WTC11 (cell line): ENCODE data around the gene GPR183. TPM values are rescaled to one million over a fixed set of nuclear protein-coding genes. Genes with fewer than 3 reads are reported as not detected.

Experiments
- ATAC-seq: fragments of 200-7000 bp; cut with Tn5 transposase; 2 replicates; pipeline ENCODE4 v1.10.0; 2021; ENCODE audit warnings: mild to moderate bottlenecking, moderate library complexity
- Bru-seq: library from RNA; stranded (reverse); fragments of 400-500 nt; gene quantifications from one replicate; lab custom pipeline; 2021; lab: Mats Ljungman, UMichigan
- CTCF ChIA-PET: fragments of 300-600 bp; sonication (Branson Sonifier 250); formaldehyde crosslinking; loops from one replicate; lab custom pipeline; 2021; ENCODE audit warnings: antibody characterized with exemption; lab: Charles Lee
- POLR2A ChIA-PET: fragments of 350-600 bp; sonication (Branson Sonifier 250); formaldehyde crosslinking; loops from one replicate; lab custom pipeline; 2021; ENCODE audit warnings: antibody characterized with exemption; lab: Charles Lee
- DNase-seq: peaks from one replicate; pipeline ENCODE4 v3.0.0; 2021; ENCODE audit warnings: low spot score
- H3K27ac Mint-ChIP-seq: 2 replicates; pipeline ENCODE4 v1.8.0; 2021; ENCODE audit warnings: mixed read lengths
- H3K27me3 Mint-ChIP-seq: 2 replicates; pipeline ENCODE4 v1.8.0; 2021; ENCODE audit warnings: low read depth, mild to moderate bottlenecking, moderate library complexity, mixed read lengths
- H3K36me3 Mint-ChIP-seq: 2 replicates; pipeline ENCODE4 v1.8.0; 2021; ENCODE audit warnings: mixed read lengths
- H3K4me1 Mint-ChIP-seq: 2 replicates; pipeline ENCODE4 v1.8.0; 2022; ENCODE audit warnings: mixed read lengths
- H3K4me3 Mint-ChIP-seq: 2 replicates; pipeline ENCODE4 v1.8.0; 2021; ENCODE audit warnings: mild to moderate bottlenecking, moderate library complexity, mixed read lengths
- H3K9me3 Mint-ChIP-seq: 2 replicates; pipeline ENCODE4 v1.8.0; 2021; ENCODE audit warnings: mixed read lengths
- AFF4 ChIP-seq: sonication (generic); formaldehyde crosslinking; IDR thresholded peaks from 2 replicates; pipeline ENCODE4 v1.8.1; 2023; ENCODE audit warnings: mild to moderate bottlenecking, missing genetic modification reagents, borderline replicate concordance
- ATF1 ChIP-seq: sonication (generic); formaldehyde crosslinking; IDR thresholded peaks from 2 replicates; pipeline ENCODE4 v1.8.1; 2023; ENCODE audit warnings: mild to moderate bottlenecking, moderate library complexity, missing genetic modification reagents
- CREB1 ChIP-seq: sonication (generic); formaldehyde crosslinking; IDR thresholded peaks from 2 replicates; pipeline ENCODE4 v1.8.0; 2023; ENCODE audit warnings: mild to moderate bottlenecking, missing genetic modification reagents
- ERG ChIP-seq: fragments of 250-450 bp; sonication (Bioruptor Pico); IDR thresholded peaks from 2 replicates; pipeline ENCODE4 v1.8.0; 2021; ENCODE audit warnings: mild to moderate bottlenecking
- GRHL2 ChIP-seq: fragments of 250-450 bp; sonication (Bioruptor Pico); IDR thresholded peaks from 2 replicates; pipeline ENCODE4 v1.8.0; 2022; ENCODE audit warnings: mild to moderate bottlenecking, moderate library complexity; ENCODE audit not compliant: insufficient replicate concordance, severe bottlenecking
- GTF2I ChIP-seq: fragments of 250-450 bp; sonication (Bioruptor Pico); conservative IDR thresholded peaks from 2 replicates; pipeline ENCODE4 v1.4.0; 2021; ENCODE audit warnings: mild to moderate bottlenecking
- IRF2 ChIP-seq: sonication (generic); formaldehyde crosslinking; IDR thresholded peaks from 2 replicates; pipeline ENCODE4 v1.8.0; 2022; ENCODE audit warnings: low read depth, missing genetic modification reagents, borderline replicate concordance
- JAZF1 ChIP-seq: fragments of 250-450 bp; sonication (Bioruptor Pico); IDR thresholded peaks from 2 replicates; pipeline ENCODE4 v1.9.0; 2021; ENCODE audit warnings: moderate library complexity, mild to moderate bottlenecking, inconsistent platforms
- NFE2L1 ChIP-seq: sonication (generic); formaldehyde crosslinking; IDR thresholded peaks from 2 replicates; pipeline ENCODE4 v1.8.1; 2023; ENCODE audit warnings: missing genetic modification reagents
- NR2C2 ChIP-seq: sonication (generic); formaldehyde crosslinking; IDR thresholded peaks from 2 replicates; pipeline ENCODE4 v1.8.0; 2022; ENCODE audit warnings: mild to moderate bottlenecking, missing genetic modification reagents
- PRRX2 ChIP-seq: fragments of 250-450 bp; sonication (Bioruptor Pico); IDR thresholded peaks from 2 replicates; pipeline ENCODE4 v1.8.0; 2021; ENCODE audit warnings: mild to moderate bottlenecking
- TEAD1 ChIP-seq: sonication (generic); formaldehyde crosslinking; IDR thresholded peaks from 2 replicates; pipeline ENCODE4 v1.8.0; 2022; ENCODE audit warnings: mild to moderate bottlenecking, missing genetic modification reagents
- TP53 ChIP-seq: sonication (generic); formaldehyde crosslinking; IDR thresholded peaks from 2 replicates; pipeline ENCODE4 v1.8.1; 2023; ENCODE audit warnings: mild to moderate bottlenecking, missing genetic modification reagents
- ZBTB21 ChIP-seq: sonication (generic); formaldehyde crosslinking; IDR thresholded peaks from 2 replicates; pipeline ENCODE4 v1.8.1; 2023; ENCODE audit warnings: mild to moderate bottlenecking, missing genetic modification reagents, borderline replicate concordance
- ZNF263 ChIP-seq: sonication (generic); formaldehyde crosslinking; IDR thresholded peaks from 2 replicates; pipeline ENCODE4 v1.8.1; 2022; ENCODE audit warnings: low read depth, mild to moderate bottlenecking, moderate library complexity, missing genetic modification reagents
- ZNF396 ChIP-seq: fragments of 250-450 bp; sonication (Bioruptor Pico); IDR thresholded peaks from 2 replicates; pipeline ENCODE4 v1.8.0; 2021; ENCODE audit warnings: mild to moderate bottlenecking, moderate library complexity, borderline replicate concordance
- long read RNA-seq, 3 experiments: library from RNA in 1 of 3; library from capped mRNA in 1 of 3; library from polyadenylated mRNA in 1 of 3; unstranded in 2 of 3; stranded (forward) in 1 of 3; transcript quantifications; one replicate each; pipeline ENCODE4 v2.0.0, GENCODE V29; 2021
- total RNA-seq: library from RNA; stranded (reverse); gene quantifications from 3 replicates; pipeline ENCODE4 v1.2.3, GENCODE V29; 2021
- TF ChIP-seq, protein P1 (sequence below): sonication (generic); formaldehyde crosslinking; IDR thresholded peaks from 2 replicates; pipeline ENCODE4 v1.8.0; 2023; ENCODE audit warnings: missing genetic modification reagents, mild to moderate bottlenecking, borderline replicate concordance
- TF ChIP-seq, protein P2 (sequence below): sonication (generic); formaldehyde crosslinking; IDR thresholded peaks from 2 replicates; pipeline ENCODE4 v1.8.1; 2022; ENCODE audit warnings: mild to moderate bottlenecking, missing genetic modification reagents, moderate library complexity, borderline replicate concordance

The GPR183 gene
- total RNA-seq (0.13 to 0.14 TPM in 2 of 3 replicates, not detected in the other), Bru-seq, nascent RNA (percentile 6 among the genes with signal in this experiment)
- long read RNA-seq, experiment 1 = 0 reads
- long read RNA-seq, experiment 2 = 0 reads
- long read RNA-seq, experiment 3 = 0 reads

DNA sequence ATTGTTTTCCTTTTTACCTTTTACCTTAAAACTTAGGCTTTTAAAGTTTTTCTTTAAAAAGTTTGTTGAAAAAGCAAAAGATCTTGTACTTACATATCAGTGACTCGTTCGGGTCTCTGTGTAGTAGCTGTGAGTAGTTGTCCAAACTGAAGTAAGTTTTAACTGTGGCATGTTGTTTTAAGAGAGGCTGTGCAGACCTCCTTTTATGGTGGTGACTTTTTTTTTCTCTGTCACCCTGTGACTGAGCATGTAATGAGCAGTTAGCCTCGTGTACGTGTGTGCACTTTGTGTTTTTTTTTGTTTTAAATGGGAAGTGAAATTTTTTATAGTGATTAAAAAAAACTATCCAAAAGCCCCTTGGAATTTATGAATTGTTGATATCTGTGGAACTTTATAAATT is at the start of gene GPR183:
GPR183 (minus strand) TSS at position 153 of the 400 bp plus-strand sequence. CDS start 11,254 bp downstream, outside the sequence.
- H3K36me3 Mint-ChIP-seq = peaks cover 5% of the 10 kb centered on the region
- no peak for TF ChIP-seq ZBTB21 (CRISPR knock-in tag)
- no peak for TF ChIP-seq NR2C2 (CRISPR knock-in tag)
- no peak for TF ChIP-seq CREB1 (CRISPR knock-in tag)
- no peak for TF ChIP-seq NFE2L1 (CRISPR knock-in tag)
- TF ChIP-seq AFF4 (CRISPR knock-in tag) = no peak
- no peak for TF ChIP-seq ZNF396 (CRISPR knock-in tag)
- TF ChIP-seq, protein P1, sequence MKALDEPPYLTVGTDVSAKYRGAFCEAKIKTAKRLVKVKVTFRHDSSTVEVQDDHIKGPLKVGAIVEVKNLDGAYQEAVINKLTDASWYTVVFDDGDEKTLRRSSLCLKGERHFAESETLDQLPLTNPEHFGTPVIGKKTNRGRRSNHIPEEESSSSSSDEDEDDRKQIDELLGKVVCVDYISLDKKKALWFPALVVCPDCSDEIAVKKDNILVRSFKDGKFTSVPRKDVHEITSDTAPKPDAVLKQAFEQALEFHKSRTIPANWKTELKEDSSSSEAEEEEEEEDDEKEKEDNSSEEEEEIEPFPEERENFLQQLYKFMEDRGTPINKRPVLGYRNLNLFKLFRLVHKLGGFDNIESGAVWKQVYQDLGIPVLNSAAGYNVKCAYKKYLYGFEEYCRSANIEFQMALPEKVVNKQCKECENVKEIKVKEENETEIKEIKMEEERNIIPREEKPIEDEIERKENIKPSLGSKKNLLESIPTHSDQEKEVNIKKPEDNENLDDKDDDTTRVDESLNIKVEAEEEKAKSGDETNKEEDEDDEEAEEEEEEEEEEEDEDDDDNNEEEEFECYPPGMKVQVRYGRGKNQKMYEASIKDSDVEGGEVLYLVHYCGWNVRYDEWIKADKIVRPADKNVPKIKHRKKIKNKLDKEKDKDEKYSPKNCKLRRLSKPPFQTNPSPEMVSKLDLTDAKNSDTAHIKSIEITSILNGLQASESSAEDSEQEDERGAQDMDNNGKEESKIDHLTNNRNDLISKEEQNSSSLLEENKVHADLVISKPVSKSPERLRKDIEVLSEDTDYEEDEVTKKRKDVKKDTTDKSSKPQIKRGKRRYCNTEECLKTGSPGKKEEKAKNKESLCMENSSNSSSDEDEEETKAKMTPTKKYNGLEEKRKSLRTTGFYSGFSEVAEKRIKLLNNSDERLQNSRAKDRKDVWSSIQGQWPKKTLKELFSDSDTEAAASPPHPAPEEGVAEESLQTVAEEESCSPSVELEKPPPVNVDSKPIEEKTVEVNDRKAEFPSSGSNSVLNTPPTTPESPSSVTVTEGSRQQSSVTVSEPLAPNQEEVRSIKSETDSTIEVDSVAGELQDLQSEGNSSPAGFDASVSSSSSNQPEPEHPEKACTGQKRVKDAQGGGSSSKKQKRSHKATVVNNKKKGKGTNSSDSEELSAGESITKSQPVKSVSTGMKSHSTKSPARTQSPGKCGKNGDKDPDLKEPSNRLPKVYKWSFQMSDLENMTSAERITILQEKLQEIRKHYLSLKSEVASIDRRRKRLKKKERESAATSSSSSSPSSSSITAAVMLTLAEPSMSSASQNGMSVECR (CRISPR knock-in tag) = no peak
- TF ChIP-seq, protein P2, sequence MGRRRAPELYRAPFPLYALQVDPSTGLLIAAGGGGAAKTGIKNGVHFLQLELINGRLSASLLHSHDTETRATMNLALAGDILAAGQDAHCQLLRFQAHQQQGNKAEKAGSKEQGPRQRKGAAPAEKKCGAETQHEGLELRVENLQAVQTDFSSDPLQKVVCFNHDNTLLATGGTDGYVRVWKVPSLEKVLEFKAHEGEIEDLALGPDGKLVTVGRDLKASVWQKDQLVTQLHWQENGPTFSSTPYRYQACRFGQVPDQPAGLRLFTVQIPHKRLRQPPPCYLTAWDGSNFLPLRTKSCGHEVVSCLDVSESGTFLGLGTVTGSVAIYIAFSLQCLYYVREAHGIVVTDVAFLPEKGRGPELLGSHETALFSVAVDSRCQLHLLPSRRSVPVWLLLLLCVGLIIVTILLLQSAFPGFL = no peak
- TF ChIP-seq, all 79 proteins: peak for 0
- peak within 1 kb of the TSS; percentile 51 for H3K27ac Mint-ChIP-seq
- ChIA-PET POLR2A (no interaction called here), CTCF (no interaction called here)
- H3K4me3 Mint-ChIP-seq = no peak within 1 kb of the TSS
- ATAC-seq (no peak), DNase-seq (no peak)
- H3K4me1 Mint-ChIP-seq = peaks cover 10% of the 10 kb centered on the region
- H3K9me3 Mint-ChIP-seq = no peaks in the 10 kb centered on the region
- no peaks in the 10 kb centered on the region for H3K27me3 Mint-ChIP-seq

DNA sequence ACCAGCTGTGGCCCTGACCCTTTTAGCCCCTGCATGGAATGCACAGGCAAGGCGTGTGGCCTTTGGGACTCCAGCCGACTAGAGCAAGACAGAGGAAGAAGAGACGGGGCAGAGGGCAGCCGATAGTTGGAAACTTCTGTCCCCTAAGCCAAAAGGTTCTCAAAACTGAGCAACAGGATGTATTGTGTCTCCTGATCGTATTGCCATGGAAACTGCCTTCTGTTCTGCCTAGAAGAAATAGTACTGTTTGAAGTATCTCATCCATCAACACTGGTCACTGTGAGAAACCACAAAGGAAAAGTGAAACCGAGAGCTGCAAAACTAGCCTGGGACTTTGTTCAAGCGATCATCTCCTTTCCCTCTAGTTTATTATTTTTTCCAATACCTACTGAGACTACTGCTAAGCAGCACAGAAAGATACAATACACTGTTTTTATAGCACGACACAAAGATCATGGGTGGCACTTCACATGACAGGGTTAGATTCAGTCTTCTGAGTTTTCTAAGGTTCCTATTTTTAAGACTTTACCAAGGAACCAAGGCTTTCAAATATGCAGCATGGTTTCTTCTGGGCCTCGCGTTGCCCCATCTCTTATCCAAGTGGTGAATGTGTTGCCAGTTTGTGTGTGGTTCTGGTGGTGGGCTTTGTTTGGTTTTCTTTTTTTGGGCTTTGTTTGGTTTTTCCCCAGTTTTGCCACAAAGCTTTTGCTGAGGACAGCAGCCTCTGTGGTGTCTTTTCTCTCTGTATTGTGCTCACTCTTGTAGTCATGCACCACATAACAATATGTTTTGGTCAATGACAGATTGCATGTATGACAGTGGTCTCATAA is 49.3 kb upstream of the GPR183 start:
- CTCF ChIA-PET = no interaction called here
- POLR2A ChIA-PET = no interaction called here
- H3K9me3 Mint-ChIP-seq = no peaks in the 10 kb centered on the region
- no peak for TF ChIP-seq GRHL2
- no peak for TF ChIP-seq TP53 (CRISPR knock-in tag)
- TF ChIP-seq IRF2 (CRISPR knock-in tag) = no peak
- TF ChIP-seq GTF2I (CRISPR knock-in tag) = no peak
- TF ChIP-seq JAZF1 (CRISPR knock-in tag) = no peak
- no peak for TF ChIP-seq PRRX2 (CRISPR knock-in tag)
- TF ChIP-seq TEAD1 (CRISPR knock-in tag) = no peak
- TF ChIP-seq ATF1 = no peak
- TF ChIP-seq ZNF263 (CRISPR knock-in tag) = no peak
- TF ChIP-seq AFF4 (CRISPR knock-in tag) = no peak
- TF ChIP-seq ERG = no peak
- DNase-seq (no peak), ATAC-seq (no peak)
- H3K27ac Mint-ChIP-seq = no peak overlapping the region
- no peak overlapping the region for H3K4me3 Mint-ChIP-seq
- H3K36me3 Mint-ChIP-seq = peaks cover 12% of the 10 kb centered on the region
- H3K27me3 Mint-ChIP-seq = no peaks in the 10 kb centered on the region
- peaks cover 12% of the 10 kb centered on the region for H3K4me1 Mint-ChIP-seq
